Choroid plexus epithelial cell (primary cell): Measurements from ENCODE around the gene CADM3.

Source experiments
- DNase-seq: peaks from one replicate; pipeline ENCODE4 v3.0.0-alpha.2; 2010; ENCODE audit warnings: low read depth
- H3K4me3 ChIP-seq: 2 replicates; pipeline ENCODE4 v1.5.1; 2011; ENCODE audit warnings: low read depth, mild to moderate bottlenecking, control low read depth, low read length, moderate library complexity
- CTCF ChIP-seq: conservative IDR thresholded peaks from 2 replicates; pipeline ENCODE4 v1.5.1; 2011; ENCODE audit warnings: low read depth, mild to moderate bottlenecking, control low read depth, inconsistent platforms, low read length, moderate library complexity

CADM3 gene

DNA sequence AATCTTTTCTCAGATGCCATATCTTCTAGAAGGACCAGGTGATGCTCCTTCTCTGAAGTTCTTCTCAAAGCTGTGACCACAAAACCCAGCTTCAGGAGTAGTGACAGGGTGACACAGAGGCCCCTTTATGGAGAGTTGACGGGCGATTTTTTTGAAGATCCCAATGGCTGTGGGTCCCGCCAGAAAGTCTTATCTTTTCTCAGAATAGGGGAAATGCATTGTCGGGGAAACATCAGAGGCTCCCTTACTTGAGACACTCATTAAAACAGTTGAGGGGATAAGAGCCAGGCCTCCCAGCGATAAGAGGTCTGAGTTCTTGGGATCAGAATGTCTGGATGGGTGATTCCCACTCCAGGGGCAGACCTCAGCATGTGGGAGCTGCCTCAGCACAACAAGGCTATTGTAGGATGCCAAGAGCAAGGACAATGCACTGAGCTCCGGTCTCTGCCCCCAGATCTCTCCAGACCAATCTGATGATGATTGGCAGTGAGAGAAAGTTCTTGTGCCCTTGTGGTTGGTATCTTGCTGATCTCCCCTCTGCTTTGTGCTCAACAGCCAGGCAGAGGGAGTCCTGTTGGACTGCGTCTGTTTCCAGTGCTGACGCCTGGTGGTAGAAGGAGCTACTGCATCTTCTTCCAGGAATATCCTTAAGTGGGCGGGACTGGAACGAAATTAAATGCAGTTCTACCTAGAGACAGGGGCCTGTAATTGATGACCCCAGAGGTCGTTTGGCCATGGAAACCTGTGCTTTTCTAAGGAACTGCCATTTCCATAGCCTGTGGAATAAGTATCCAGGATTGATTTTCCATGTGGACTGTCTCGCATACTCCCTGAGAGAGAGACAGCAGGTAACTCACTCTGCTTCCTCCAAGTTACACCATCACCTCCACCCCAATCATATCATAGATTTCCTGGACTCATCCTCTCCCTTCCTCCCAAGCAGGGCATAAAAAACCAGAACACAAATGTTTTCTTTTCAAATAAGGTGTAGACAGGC, 26.4 kb downstream of the CADM3 start:
- peak; percentile 87 for DNase-seq
- peak; percentile 96 for TF ChIP-seq CTCF
- no peak overlapping the region for H3K4me3 ChIP-seq

DNA sequence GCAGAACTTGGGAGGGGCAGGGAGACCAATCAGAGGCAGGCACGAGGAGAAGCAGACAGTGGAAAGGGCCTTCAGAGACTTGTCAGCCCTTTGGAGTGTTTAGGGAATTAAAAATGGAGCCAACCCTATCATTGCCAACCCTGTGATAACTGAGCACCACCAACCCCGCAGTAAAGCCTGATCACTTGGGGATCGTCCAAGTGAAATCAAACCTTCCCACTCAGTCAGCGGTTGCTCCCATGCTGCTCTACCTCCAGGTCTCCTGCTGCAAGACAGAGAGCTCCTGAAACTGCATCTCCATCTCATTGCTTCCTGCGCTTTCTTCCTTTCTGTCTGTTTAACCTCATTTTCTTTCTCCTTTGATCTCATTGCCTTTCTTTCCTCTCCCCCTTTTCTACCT, 28.5 kb downstream of the CADM3 start:
- no peak for DNase-seq
- no peak for TF ChIP-seq CTCF
- no peak overlapping the region for H3K4me3 ChIP-seq

- DNase-seq = no peak
- no peak for TF ChIP-seq CTCF
- no peak overlapping the region for H3K4me3 ChIP-seq
These were observed 29.4 kb downstream of the CADM3 start for GRCh38 chr1:159200769-159201168.

DNA sequence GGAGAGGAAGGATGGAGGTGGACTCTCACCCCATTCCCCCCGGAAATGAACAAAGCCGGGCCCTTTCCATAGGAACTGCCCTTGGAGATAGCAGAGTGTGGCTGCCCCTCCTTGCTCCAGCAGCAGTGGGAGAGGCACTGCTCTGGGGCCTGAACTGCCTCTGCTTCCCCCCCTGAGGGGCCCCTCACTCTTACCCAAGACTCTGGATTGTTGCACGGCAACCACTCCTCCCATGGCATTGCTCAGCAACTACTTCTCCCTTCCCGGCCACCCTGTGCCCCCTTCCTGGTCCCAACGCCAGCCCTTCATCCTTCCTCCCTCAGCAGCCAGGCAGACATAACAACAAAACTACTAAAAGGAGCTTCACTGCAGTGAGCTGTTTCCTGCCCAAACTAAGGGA, 30.2 kb downstream of the CADM3 start:
- no peak for DNase-seq
- TF ChIP-seq CTCF = no peak
- no peak overlapping the region for H3K4me3 ChIP-seq

- no peak overlapping the region for H3K4me3 ChIP-seq
- DNase-seq = no peak
- TF ChIP-seq CTCF = no peak
These were observed 32.2 kb downstream of the CADM3 start for GRCh38 chr1:159203610-159204009.

DNA sequence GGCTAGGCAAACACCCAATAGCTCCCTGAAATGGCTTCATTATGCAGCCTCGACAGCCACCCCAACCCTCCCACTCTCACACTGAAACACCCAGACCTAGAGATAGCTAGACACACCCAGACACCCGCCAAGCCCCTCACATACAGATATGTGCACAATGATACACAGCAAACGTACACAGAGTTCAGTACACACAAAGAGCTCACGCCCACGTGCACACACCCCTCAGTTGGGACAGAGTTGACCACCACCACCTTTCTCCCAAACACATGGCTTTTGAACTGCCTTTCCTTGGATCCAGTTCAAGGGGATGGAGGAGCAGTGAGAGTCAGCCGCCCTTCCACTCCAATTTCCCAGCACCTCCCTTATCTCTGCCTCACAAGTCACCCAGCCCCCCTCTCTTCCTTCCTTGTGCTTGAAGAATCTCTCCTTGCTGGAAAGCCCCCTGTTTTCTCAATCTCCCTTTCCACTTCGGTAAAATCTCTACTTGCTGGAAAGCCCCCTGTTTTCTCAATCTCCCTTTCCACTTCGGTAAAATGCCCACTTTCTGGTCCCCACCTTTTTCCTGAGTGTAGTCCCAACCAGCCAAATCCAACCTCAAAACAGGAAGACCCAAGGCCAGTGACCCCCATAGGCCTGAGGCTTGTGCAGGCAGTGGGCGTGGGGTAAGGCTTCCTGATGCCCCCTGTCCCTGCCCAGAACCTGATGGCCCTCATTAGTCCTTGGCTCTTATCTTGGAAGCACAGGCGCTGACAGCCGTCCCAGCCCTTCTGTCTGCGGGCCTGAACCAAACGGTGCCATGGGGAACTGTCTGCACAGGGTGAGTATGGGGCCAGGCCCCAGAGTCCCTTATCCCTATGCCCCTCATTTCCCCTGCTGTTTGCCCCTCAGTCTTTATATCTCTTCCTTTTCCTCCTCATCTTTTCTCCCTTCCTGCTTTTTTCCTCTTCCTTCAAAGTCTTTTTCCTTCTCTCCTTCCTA, 33.0 kb downstream of the CADM3 start, which contains the start of gene ACKR1:
ACKR1 (plus strand) TSS at position 715 of the 981 bp plus-strand sequence; CDS start at position 800, 85 bp downstream.
- no peak within 1 kb of the TSS for H3K4me3 ChIP-seq
- no peak for DNase-seq
- TF ChIP-seq CTCF = no peak
